GM06990 (cell line): ENCODE data around the gene TBC1D22A.

Source experiments
- DNase-seq: peaks from one replicate; pipeline ENCODE4 v3.0.0-alpha.2; 2011; ENCODE audit not compliant: insufficient read length; ENCODE audit errors: extremely low read depth
- H3K27me3 ChIP-seq: replicated peaks from 2 replicates; pipeline ENCODE4 v1.6.0; 2011; ENCODE audit warnings: low read length; ENCODE audit not compliant: control insufficient read depth, insufficient read depth
- H3K36me3 ChIP-seq: 2 replicates; pipeline ENCODE4 v1.5.1; 2011; ENCODE audit warnings: low read length; ENCODE audit not compliant: control insufficient read depth, insufficient read depth
- H3K4me3 ChIP-seq: replicated peaks from 2 replicates; pipeline ENCODE4 v1.5.1; 2011; ENCODE audit warnings: low read depth, mild to moderate bottlenecking, control low read depth, low read length
- TF ChIP-seq, protein P1 (sequence below): IDR thresholded peaks from 2 replicates; pipeline ENCODE4 v1.5.1; 2011; ENCODE audit warnings: low read length, control low read depth, mild to moderate bottlenecking, inconsistent platforms; ENCODE audit not compliant: insufficient read depth, poor library complexity, severe bottlenecking

Gene TBC1D22A

GRCh38 chr22:46823654-46824053, 61.2 kb downstream of the TBC1D22A start:
- Histone ChIP-seq H3K4me3 (no peak overlapping the region), H3K36me3 (peaks cover 28% of the 10 kb centered on the region), H3K27me3 (no peaks in the 10 kb centered on the region)
- TF ChIP-seq, protein P1, sequence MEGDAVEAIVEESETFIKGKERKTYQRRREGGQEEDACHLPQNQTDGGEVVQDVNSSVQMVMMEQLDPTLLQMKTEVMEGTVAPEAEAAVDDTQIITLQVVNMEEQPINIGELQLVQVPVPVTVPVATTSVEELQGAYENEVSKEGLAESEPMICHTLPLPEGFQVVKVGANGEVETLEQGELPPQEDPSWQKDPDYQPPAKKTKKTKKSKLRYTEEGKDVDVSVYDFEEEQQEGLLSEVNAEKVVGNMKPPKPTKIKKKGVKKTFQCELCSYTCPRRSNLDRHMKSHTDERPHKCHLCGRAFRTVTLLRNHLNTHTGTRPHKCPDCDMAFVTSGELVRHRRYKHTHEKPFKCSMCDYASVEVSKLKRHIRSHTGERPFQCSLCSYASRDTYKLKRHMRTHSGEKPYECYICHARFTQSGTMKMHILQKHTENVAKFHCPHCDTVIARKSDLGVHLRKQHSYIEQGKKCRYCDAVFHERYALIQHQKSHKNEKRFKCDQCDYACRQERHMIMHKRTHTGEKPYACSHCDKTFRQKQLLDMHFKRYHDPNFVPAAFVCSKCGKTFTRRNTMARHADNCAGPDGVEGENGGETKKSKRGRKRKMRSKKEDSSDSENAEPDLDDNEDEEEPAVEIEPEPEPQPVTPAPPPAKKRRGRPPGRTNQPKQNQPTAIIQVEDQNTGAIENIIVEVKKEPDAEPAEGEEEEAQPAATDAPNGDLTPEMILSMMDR, result no peak
- DNase-seq, result no peak

DNA sequence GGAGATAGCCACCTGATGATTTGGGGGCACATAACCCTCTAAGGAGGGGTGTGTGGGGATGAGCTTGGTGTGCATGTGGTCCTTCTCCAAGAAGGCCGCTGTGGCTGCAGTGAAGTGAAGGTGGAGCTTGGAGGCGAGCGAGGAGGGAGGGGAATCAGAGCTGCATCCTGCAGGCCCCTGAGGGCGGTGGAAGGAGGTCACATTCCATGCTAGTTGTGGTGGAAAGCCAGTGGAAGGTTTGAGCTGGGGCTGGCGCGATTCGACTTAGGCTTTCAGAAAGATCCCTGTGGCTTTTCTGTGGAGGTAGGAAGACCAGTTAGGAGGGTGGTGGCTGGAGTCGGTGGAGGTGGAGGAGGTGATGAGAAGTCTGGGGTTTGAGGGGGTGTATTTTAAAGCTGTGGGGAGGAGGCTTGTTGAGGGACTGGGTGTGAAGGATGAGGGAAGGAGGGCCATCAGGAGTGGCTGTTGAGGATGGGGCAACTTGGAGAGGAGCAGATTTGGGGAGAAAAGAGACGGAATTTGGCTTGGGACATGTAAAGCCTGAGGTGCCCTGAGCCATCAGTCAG, 62.0 kb downstream of the TBC1D22A start:
- no peaks in the 10 kb centered on the region for H3K27me3 ChIP-seq
- TF ChIP-seq, protein P1, result no peak

DNA sequence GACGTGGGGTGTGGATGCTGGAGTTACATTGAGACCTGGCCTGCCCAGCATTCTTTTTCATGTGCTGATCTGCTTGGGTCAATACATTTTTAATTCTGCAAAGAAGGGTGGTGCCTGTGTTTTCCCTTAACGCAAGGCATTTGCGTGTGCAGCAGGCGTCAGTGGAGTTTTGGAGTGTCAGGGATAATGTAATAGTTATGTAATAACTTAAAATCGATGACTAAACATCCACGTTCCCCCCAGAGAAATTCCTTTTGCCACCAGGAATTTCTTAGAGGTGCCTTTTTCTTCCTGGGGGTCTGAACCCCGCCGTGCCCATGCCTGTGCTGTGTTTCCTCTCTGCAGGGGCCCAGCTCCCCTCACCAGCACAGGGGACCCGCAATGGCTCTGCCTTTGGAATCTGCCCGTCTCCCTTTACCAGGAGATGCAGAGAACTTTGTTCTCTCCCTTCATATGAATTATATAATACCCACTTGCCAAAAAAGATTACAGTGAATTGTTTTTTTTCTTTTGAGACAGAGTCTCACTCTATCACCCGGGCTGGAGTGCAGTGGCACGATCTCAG, 62.6 kb downstream of the TBC1D22A start:
- TF ChIP-seq, protein P1, result no peak
- H3K27me3 ChIP-seq, result no peaks in the 10 kb centered on the region
- H3K36me3 ChIP-seq, result peaks cover 28% of the 10 kb centered on the region
- DNase-seq, result no peak
- no peak overlapping the region for H3K4me3 ChIP-seq

More for the DNA sequence above, 62.0 kb downstream of the TBC1D22A start:
- Histone ChIP-seq H3K36me3 (peaks cover 28% of the 10 kb centered on the region), H3K4me3 (no peak overlapping the region)
- DNase-seq, result no peak

DNA sequence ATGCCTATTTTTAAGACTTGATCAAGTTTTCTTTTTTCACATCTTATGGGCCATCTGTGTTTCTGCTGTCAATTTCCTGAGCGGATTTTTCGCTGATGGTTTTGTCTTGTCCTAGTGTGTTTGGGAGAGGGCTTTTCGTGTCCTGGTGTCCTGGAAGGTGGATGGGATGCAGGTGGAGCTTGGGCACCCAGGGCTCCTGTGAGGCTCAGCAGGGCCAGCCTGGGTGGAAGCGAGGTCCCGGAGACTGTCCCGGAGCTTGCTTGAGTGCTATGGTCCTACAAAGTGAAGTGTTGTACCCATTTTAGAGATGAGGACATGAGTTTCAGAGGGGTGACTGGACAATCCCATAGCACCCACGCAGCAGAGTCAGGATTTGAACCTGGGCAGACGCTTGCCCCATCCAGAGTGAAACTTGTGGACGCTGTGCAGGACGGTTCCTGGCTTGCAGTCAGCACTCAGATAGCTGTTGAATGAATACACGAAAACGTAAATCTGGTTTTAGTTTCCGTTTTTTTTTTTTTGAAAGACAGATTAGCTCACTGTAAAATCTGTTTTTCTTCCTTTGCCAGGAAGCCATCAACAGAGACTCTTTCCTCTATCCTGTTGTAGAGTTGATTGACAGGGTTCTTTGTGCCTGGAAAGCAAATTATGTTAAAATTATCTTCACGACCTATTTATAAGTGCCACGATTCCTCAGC, 64.1 kb downstream of the TBC1D22A start:
- no peaks in the 10 kb centered on the region for H3K27me3 ChIP-seq
- no peak overlapping the region for H3K4me3 ChIP-seq
- peaks cover 31% of the 10 kb centered on the region for H3K36me3 ChIP-seq
- DNase-seq, result no peak
- TF ChIP-seq, protein P1, result no peak

- DNase-seq, result no peak
- H3K27me3 ChIP-seq, result no peaks in the 10 kb centered on the region
- H3K36me3 ChIP-seq, result peaks cover 31% of the 10 kb centered on the region
- no peak overlapping the region for H3K4me3 ChIP-seq
- TF ChIP-seq, protein P1, result peak; percentile 11
Measured at GRCh38 chr22:46827136-46827780, 64.8 kb downstream of the TBC1D22A start.
